Activated CD8-positive, alpha-beta memory T cell treated with anti-CD3 and anti-CD28 coated beads, Interleukin-2, amount 50 U/mL, for 1 hour (primary cell): ENCODE data around the gene LBP.
"Not testable (repeated sequence)": the region's sequence is repeated elsewhere in the genome, so short reads cannot be mapped to it uniquely, and the experiment has no call there.

Experiments used
- DNase-seq: peaks from one replicate; pipeline ENCODE4 v3.0.0-alpha.2; 2020; ENCODE audit errors: extremely low read depth

LBP gene

GRCh38 chr20:38320221-38320620 is 26.1 kb upstream of the LBP start:
- DNase-seq: no peak

DNA sequence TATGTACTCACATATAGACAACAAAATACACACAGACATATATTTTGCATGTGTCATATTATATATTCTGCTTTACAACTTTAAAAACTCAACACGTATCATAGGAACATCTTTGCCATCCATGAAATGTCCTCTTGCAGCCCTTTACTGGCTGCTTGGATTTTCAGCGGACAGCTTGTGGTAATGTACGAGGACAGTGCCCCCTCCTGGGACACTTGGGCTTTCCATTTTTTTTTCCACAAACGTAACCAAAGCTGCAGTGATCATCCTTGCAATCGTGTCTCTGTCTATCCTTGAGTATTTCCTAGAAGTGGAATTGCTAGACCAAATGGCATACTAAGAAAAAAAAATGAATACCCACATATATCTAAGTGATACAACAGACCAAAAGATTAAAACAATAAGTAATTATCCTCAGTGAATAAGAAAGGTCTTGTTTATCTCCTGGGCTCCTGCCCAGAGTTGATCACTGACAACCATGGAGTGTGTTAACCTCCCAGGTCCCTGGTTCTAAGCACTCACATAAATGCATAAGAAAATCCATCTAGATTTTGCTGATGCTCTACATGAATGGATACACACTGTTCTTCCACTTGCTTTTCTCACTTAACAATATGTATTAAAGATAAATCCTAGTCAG is 24.2 kb upstream of the LBP start:
- DNase-seq: no peak

DNA sequence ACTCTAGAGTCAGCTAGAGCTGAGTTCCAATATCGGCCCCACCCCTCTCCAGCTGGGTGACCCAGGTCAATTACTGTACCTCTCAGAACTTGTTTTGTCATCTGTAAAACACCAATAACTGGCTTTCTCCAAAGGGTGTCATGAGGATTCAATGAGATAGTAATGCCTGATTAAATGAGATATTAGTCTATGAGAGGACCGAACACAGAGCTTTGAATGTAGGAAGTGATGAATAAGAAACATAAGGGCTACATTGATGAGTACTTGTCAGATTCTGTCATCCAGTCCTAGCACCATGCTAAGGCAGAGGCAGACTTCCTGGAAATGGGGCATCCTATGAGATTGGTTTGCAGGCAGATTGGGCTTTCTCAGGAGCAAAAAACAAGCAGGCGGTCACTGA is 22.1 kb upstream of the LBP start:
- DNase-seq: no peak

GRCh38 chr20:38325167-38325566 is 21.1 kb upstream of the LBP start:
- DNase-seq: no peak

DNA sequence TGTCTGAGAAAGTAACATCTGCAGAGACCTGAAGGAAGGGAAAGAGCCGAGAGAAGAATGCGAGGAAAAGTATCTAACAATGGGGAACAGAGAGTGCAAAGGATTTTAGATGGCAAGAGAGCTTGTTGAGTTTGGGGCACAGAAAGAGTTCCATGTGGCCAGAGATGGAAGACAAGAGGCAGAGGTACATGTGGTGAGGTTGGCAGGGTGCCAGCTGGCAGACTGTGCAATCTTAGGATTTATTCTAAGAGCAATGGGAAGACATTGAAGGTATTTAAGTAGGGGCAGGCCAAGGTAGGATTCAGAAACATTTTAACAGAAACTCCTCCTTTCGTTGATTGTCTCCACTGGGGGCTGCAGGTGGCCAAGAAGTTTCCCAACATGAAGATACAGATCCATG is 20.4 kb upstream of the LBP start:
- no peak for DNase-seq

- DNase-seq: no peak
Measured at GRCh38 chr20:38326309-38326708, 20.0 kb upstream of the LBP start.

GRCh38 chr20:38330638-38331037 is 15.6 kb upstream of the LBP start:
- DNase-seq: no peak

DNA sequence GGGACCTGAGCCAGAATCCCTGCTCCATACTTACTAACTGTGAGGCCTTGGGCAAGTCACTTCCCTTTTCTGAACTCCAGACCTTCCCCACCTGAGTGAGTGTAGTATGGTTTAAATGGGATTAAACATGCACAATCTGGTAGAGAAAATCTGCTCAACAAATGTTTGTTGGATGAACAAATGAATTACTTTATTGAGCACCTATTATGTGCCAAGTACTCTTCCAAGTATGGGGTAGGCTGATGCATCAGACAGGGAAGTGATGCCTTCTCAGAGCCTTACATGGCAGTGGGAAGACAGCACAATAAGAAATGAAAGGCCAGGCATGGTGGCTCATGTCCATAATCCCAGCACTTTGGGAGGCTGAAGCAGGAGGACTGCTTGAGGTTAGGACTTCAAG is 15.0 kb upstream of the LBP start:
- DNase-seq: no peak

DNA sequence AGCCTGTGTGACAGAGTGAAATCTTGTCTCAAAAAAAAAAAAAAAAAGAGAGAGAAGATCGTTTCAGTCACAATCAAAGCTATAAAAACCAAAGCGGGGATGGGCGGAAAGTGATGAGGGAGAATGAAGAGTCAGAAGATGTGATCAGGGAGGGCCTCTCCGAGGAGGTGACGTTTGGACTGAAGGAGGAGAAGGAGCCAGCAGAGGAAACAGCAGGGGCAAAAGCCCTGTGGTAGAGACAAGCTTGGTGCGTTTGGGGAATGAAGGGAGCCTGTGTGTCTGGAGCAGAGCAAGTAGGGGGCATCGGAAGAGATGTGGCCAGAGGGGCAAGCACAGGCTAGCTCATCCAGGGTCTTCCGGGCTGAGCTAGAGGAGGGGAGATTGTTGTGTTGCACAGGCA is 14.5 kb upstream of the LBP start:
- no peak for DNase-seq

- DNase-seq: no peak
Measured at GRCh38 chr20:38334016-38334415, 12.3 kb upstream of the LBP start.

GRCh38 chr20:38336726-38337125 is 9.6 kb upstream of the LBP start:
- DNase-seq: no peak

DNA sequence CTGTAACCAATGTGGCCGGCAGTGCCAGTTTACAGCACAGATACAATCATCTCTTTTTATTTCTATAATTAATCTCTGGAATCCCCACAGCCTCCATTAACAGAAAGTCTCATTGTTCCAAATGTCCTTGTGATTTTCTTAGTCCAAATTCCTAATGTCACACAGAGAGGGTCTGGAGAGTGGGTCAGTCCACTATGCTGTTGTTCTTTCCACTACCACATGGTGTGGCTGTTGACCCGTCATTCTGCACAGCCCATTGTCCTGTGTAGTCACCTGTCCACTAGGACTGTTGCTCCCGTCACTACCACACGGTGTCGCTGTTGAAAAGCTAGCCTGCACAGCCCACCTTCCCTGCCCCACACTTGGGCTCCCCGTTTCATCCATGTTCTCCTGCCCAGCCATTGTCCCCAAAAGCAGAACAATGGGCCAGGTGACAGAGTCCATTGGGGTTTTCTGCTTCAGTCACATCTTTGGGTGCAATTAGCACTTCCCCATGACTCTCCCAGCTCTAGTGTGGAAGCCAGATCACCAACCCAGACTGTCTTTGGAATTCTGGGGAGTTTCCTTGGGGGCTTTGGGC is 8.6 kb upstream of the LBP start:
- no peak for DNase-seq

DNA sequence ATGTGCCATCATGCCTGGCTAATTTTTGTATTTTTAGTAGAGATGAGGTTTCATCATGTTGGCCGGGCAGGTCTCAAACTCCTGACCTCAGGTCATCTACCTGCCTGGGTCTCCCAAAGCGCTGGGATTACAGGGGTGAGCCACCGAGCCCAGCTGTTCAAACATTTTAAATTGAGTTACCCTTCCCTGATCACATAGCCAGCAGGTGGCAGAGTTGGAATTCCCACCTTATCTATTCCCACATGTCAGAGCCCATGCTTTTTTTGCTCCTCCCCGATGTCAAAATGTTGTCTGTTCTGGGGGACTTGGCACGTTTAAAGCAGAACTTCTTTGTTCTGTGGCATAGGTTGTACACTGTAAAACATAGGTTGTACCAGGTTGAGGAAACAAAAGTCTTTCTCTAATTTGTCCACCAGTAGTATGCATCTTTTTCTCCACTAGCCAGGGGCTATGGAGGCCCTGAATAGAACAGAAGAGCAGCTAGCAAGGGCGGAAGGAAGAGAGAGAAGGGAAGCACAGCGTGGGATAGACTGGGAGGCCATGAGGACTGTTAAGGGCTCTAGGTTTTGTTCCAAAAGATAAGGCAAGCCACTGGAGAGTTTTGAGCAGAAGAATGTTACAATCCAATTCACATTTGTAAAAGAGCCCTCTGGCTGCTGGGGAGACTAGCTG is 7.3 kb upstream of the LBP start:
- DNase-seq: no peak

DNA sequence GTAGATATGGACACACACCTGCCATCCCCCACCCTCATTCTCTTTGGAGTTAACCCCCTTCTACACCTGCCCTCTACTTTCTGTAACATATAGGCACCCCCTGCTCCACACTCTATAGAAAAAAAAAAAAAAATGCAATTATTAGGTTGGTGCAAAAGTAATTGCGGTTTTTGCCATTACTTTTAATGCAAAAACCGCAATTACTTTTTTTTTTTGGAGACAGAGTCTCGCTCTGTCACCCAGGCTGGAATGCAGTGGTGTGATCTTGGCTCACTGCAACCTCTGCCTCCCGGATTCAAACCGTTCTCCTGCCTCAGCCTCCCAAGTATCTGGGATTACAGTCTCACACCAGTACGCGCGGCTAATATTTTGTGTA is 6.8 kb upstream of the LBP start:
- not testable (repeated sequence) for DNase-seq

GRCh38 chr20:38339997-38340396 is 6.3 kb upstream of the LBP start:
- no peak for DNase-seq

- DNase-seq: no peak
Measured at GRCh38 chr20:38340693-38341092, 5.6 kb upstream of the LBP start.

DNA sequence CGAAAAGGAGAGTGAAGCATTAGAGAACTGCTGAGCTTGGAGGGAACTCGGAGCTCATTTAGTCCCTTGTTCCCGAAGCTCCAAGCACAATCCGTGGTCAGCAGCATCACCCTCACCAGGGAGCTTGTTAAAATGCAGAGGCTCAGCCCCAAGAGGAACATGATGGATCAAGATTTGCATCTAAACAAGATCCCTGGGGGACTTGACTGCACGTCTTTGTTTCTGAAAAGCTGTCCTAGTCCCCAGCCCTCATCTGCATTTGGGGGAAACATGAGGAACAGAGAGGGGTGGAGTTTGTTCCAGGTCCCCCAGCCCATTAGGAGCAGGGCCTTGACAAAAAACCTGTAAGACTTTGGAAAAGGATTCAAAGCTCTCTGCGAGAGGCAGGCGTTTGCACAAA is 4.1 kb upstream of the LBP start:
- no peak for DNase-seq

DNA sequence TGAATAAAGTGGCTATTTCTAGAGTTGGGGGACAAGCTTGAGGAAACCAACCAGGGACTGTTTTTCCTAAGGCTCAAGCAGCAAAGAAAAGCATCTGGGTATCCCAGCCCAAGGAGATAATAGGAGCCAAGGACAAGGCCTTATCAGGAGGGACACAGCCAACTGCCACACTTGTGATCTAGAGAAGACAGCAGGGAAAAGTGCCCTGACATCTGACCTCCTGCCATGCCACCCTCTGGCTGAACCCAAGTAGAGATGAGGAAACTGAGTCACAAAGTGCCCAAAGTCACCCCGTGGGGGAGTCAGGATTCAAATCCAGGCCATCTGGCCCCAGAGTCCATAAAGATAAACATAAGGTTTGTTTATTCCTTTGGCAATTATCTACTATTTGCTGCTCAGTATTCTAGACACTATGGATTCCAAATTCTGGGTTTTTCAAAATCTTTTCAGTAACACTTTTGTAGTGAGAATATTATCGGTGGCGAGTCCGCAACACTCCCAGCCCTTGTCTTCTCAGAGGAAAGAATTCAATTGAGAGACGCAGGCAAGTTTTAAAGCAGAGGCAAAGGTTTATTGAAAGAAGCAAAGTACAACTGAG is 3.5 kb upstream of the LBP start:
- DNase-seq: no peak

DNA sequence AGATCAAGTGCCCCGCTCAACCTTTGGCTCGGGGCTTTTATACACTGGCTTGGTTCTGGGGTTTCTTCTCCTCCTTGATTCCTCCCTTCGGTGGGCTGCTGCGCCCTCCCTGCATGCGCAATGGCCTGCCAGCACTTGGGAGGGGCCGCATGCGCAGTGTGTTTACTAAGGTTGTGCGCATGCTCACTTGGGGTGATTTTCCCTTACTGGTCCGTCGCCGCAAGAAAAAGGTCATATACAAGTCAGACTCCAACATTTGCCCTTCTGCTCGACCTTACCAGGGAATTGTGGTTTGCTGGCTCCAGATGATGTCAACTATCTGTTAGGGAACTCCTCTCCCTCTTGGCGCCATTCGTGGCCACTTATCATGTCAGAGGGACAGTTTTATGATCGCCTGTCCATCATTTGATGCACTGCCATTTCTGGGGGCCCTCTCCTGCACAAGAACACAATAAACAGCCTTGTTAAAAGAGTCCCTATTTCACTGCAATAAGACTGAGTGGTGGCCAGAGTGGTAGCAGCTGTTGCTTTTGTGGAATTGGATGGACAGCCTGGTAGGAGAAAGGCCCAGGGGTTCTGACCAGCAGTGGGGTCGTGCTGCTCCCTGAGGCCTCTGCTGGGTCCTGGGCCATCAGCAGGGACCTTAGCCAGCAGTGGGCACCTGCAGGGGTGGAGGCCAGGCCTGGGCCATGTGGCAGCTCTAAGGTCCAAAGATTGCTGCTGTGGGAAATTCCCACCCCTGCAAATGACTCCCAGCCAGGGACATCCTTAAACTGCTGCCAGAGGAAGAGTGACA is 2.8 kb upstream of the LBP start:
- no peak for DNase-seq

DNA sequence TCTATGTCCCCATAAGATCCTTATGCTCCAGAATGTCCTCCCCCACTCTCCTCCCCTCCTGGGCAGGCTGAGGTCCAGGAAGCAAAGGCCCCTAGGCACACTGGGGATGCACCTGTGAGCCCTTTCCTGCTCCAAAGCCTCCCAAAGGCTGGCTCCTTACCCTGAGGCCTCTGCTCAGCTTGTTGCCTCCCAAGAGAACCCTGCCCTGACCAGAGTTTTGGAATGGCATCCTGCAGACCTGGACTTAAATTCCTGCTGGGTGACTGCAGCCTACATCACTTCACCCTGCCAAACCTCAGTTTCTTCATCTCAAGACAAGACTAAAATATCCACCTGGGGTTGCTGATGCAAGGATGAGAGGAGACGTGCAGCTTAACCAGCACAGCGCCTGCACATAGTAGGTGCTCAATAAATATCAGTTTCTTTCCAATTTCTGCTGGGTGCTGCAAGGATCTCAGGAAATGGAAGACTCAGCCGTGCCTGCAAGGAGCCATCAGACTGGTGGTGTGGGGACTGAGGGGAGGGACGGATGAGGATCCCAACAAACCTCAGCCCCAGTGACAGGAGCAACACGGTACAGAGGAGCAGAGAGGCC is 2.1 kb upstream of the LBP start:
- no peak for DNase-seq

DNA sequence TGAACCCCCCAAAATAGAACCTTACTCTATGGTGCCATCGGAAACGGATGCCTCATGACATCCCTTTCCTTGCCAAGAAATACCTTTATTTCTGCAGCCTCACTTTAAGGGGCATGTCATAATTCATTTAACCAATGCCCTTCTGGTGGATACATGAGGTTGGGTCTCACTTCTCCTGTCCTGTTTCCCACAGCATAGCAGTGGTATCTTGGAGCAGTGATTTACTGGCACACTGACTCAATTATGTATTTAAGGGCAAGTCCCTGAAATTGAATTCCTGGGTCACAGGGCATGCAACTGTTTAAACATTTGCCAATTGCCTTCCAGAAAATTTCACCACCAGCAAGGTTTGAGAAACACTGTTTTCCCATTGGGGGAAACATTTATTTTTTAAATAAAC is 639 bp upstream of the LBP start:
- no peak for DNase-seq

- no peak for DNase-seq
Measured at GRCh38 chr20:38346741-38347140, 459 bp downstream of the LBP start.
